ENCODE data around the gene ZFAND6.
A peak's percentile ranks its signal among the peaks of the same experiment; 100 is the strongest.

ZFAND6 gene

GRCh38 chr15:80106051-80106450 is 46.6 kb downstream of the ZFAND6 start:
- no peak overlapping the region for H3K4me3 ChIP-seq (replicated peaks in 1 of 2; ENCODE audit: low read depth in 2 of 2, low read length in 2 of 2)
- TF ChIP-seq CTCF (IDR thresholded peaks at IDR 0.05; ENCODE audit: low read depth, low read length) = no peak
- DNase-seq (ENCODE audit: low read depth in 2 of 2) = peak; percentile 50 to 62

- no peak for TF ChIP-seq CTCF (IDR thresholded peaks at IDR 0.05; ENCODE audit: low read depth, low read length)
- H3K4me3 ChIP-seq (replicated peaks in 1 of 2; ENCODE audit: low read depth in 2 of 2, low read length in 2 of 2) = no peak overlapping the region
- DNase-seq (ENCODE audit: low read depth in 2 of 2) = no peak
Measured at GRCh38 chr15:80107204-80107603, 47.7 kb downstream of the ZFAND6 start.

GRCh38 chr15:80107774-80108173 is 48.3 kb downstream of the ZFAND6 start:
- no peak for TF ChIP-seq CTCF (IDR thresholded peaks at IDR 0.05; ENCODE audit: low read depth, low read length)
- no peak overlapping the region for H3K4me3 ChIP-seq (replicated peaks in 1 of 2; ENCODE audit: low read depth in 2 of 2, low read length in 2 of 2)
- peak in 1 of 2 donors; percentile 29 for DNase-seq (ENCODE audit: low read depth in 2 of 2)

- no peak for DNase-seq (ENCODE audit: low read depth in 2 of 2)
- no peak overlapping the region for H3K4me3 ChIP-seq (replicated peaks in 1 of 2; ENCODE audit: low read depth in 2 of 2, low read length in 2 of 2)
- no peak for TF ChIP-seq CTCF (IDR thresholded peaks at IDR 0.05; ENCODE audit: low read depth, low read length)
Measured at GRCh38 chr15:80109388-80109787, 49.9 kb downstream of the ZFAND6 start.

GRCh38 chr15:80110920-80111319 is 51.4 kb downstream of the ZFAND6 start:
- H3K4me3 ChIP-seq (replicated peaks in 1 of 2; ENCODE audit: low read depth in 2 of 2, low read length in 2 of 2) = no peak overlapping the region
- no peak for DNase-seq (ENCODE audit: low read depth in 2 of 2)
- TF ChIP-seq CTCF (IDR thresholded peaks at IDR 0.05; ENCODE audit: low read depth, low read length) = no peak

- no peak overlapping the region for H3K4me3 ChIP-seq (replicated peaks in 1 of 2; ENCODE audit: low read depth in 2 of 2, low read length in 2 of 2)
- TF ChIP-seq CTCF (IDR thresholded peaks at IDR 0.05; ENCODE audit: low read depth, low read length) = no peak
- no peak for DNase-seq (ENCODE audit: low read depth in 2 of 2)
Measured at GRCh38 chr15:80114114-80114513, 54.6 kb downstream of the ZFAND6 start.

GRCh38 chr15:80115021-80115420 is 55.5 kb downstream of the ZFAND6 start:
- no peak for DNase-seq (ENCODE audit: low read depth in 2 of 2)
- no peak for TF ChIP-seq CTCF (IDR thresholded peaks at IDR 0.05; ENCODE audit: low read depth, low read length)
- H3K4me3 ChIP-seq (replicated peaks in 1 of 2; ENCODE audit: low read depth in 2 of 2, low read length in 2 of 2) = no peak overlapping the region

All from cardiac fibroblast (primary cell).